Measurements from ENCODE around the gene TBK1. TPM values are rescaled to one million over a fixed set of nuclear protein-coding genes. Genes with fewer than 3 reads are reported as not detected.

The TBK1 gene
- total RNA-seq, 1 donor: 36.2 TPM

- no peak for TF ChIP-seq CTCF (IDR thresholded peaks at IDR 0.05; ENCODE audit: extremely low read depth, low read depth, low read length)
- no peaks in the 10 kb centered on the region for H3K79me2 ChIP-seq (ENCODE audit: insufficient read depth, low read length)
- H4K20me1 ChIP-seq (ENCODE audit: insufficient read depth, low read length): peaks cover 2% of the 10 kb centered on the region
- no peak overlapping the region for H3K27ac ChIP-seq (ENCODE audit: low read depth, low read length)
- no peak for DNase-seq (ENCODE audit: insufficient read length, low spot score, missing footprints)
- H3K4me1 ChIP-seq (ENCODE audit: insufficient read depth, low read length): no peaks in the 10 kb centered on the region
- H3K4me3 ChIP-seq (ENCODE audit: insufficient read depth, low read length): no peak overlapping the region
- peaks cover 71% of the 10 kb centered on the region for H3K36me3 ChIP-seq (ENCODE audit: insufficient read depth, low read length)
- no peaks in the 10 kb centered on the region for H3K9me3 ChIP-seq (ENCODE audit: low read depth, low read length)
- H2AFZ ChIP-seq (ENCODE audit: low read length): no peak overlapping the region
- H3K27me3 ChIP-seq (ENCODE audit: insufficient read depth, low read length): no peaks in the 10 kb centered on the region
- H3K4me2 ChIP-seq (ENCODE audit: insufficient read depth, low read length): no peak overlapping the region
Observed at GRCh38 chr12:64493513-64493912, 41.6 kb downstream of the TBK1 start.

GRCh38 chr12:64494998-64495729, 43.2 kb downstream of the TBK1 start:
- Histone ChIP-seq H3K27me3 (ENCODE audit: insufficient read depth, low read length) (no peaks in the 10 kb centered on the region), H3K4me1 (ENCODE audit: insufficient read depth, low read length) (no peaks in the 10 kb centered on the region), H3K79me2 (ENCODE audit: insufficient read depth, low read length) (no peaks in the 10 kb centered on the region), H4K20me1 (ENCODE audit: insufficient read depth, low read length) (peaks cover 2% of the 10 kb centered on the region), H3K27ac (ENCODE audit: low read depth, low read length) (no peak overlapping the region), H3K9me3 (ENCODE audit: low read depth, low read length) (no peaks in the 10 kb centered on the region), H3K4me3 (ENCODE audit: insufficient read depth, low read length) (no peak overlapping the region), H3K4me2 (ENCODE audit: insufficient read depth, low read length) (no peak overlapping the region), H3K36me3 (ENCODE audit: insufficient read depth, low read length) (peaks cover 71% of the 10 kb centered on the region), H2AFZ (ENCODE audit: low read length) (no peak overlapping the region)
- no peak for DNase-seq (ENCODE audit: insufficient read length, low spot score, missing footprints)
- TF ChIP-seq CTCF (IDR thresholded peaks at IDR 0.05; ENCODE audit: extremely low read depth, low read depth, low read length): no peak

GRCh38 chr12:64496839-64497400, 45.0 kb downstream of the TBK1 start:
- no peaks in the 10 kb centered on the region for H3K27me3 ChIP-seq (ENCODE audit: insufficient read depth, low read length)
- H4K20me1 ChIP-seq (ENCODE audit: insufficient read depth, low read length): peaks cover 2% of the 10 kb centered on the region
- H3K4me3 ChIP-seq (ENCODE audit: insufficient read depth, low read length): no peak overlapping the region
- TF ChIP-seq CTCF (IDR thresholded peaks at IDR 0.05; ENCODE audit: extremely low read depth, low read depth, low read length): no peak
- H3K4me1 ChIP-seq (ENCODE audit: insufficient read depth, low read length): no peaks in the 10 kb centered on the region
- H3K79me2 ChIP-seq (ENCODE audit: insufficient read depth, low read length): no peaks in the 10 kb centered on the region
- no peak overlapping the region for H2AFZ ChIP-seq (ENCODE audit: low read length)
- no peaks in the 10 kb centered on the region for H3K9me3 ChIP-seq (ENCODE audit: low read depth, low read length)
- H3K27ac ChIP-seq (ENCODE audit: low read depth, low read length): no peak overlapping the region
- no peak overlapping the region for H3K4me2 ChIP-seq (ENCODE audit: insufficient read depth, low read length)
- H3K36me3 ChIP-seq (ENCODE audit: insufficient read depth, low read length): peaks cover 75% of the 10 kb centered on the region
- DNase-seq (ENCODE audit: insufficient read length, low spot score, missing footprints): no peak

GRCh38 chr12:64497484-64497883, 45.6 kb downstream of the TBK1 start:
- Histone ChIP-seq H3K4me3 (ENCODE audit: insufficient read depth, low read length) (no peak overlapping the region), H3K4me1 (ENCODE audit: insufficient read depth, low read length) (no peaks in the 10 kb centered on the region), H3K9me3 (ENCODE audit: low read depth, low read length) (no peaks in the 10 kb centered on the region), H3K4me2 (ENCODE audit: insufficient read depth, low read length) (no peak overlapping the region), H3K27ac (ENCODE audit: low read depth, low read length) (no peak overlapping the region), H2AFZ (ENCODE audit: low read length) (no peak overlapping the region), H3K79me2 (ENCODE audit: insufficient read depth, low read length) (no peaks in the 10 kb centered on the region), H4K20me1 (ENCODE audit: insufficient read depth, low read length) (peaks cover 2% of the 10 kb centered on the region), H3K27me3 (ENCODE audit: insufficient read depth, low read length) (no peaks in the 10 kb centered on the region), H3K36me3 (ENCODE audit: insufficient read depth, low read length) (peaks cover 75% of the 10 kb centered on the region)
- no peak for DNase-seq (ENCODE audit: insufficient read length, low spot score, missing footprints)
- no peak for TF ChIP-seq CTCF (IDR thresholded peaks at IDR 0.05; ENCODE audit: extremely low read depth, low read depth, low read length)

Measured in osteoblast (primary cell).